Measurements from ENCODE around the gene TNIK. TPM values are rescaled to one million over a fixed set of nuclear protein-coding genes. Genes with fewer than 3 reads are reported as not detected.
A peak's percentile ranks its signal among the peaks of the same experiment; 100 is the strongest.
"Not testable (repeated sequence)": the region's sequence is repeated elsewhere in the genome, so short reads cannot be mapped to it uniquely, and the experiment has no call there.

TNIK gene
- total RNA-seq, 1 donor from 2014 or later, result 36.0 TPM

- no peak for DNase-seq (ENCODE audit: low read depth, low spot score)
Measured at GRCh38 chr3:171314341-171314740, 145.9 kb downstream of the TNIK start.

DNA sequence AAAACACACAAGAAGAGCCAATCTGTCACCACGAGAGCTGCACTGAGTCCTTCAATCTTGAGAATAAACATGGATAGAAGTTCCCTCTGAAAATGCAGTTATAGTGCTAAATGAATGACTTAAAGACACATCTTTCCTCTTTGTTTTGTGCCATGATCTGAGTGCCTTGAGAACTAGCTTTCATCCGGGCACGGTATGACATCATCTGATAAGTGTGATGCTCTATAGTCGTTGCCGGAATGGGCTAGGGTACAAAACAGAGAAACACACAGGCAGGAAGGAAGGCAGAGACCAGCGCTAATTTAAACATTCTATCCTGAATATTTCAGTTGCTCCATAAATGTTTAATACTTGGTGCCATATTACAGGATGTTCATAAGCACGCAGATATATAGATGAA lies 146.5 kb downstream of the TNIK start:
- no peak for DNase-seq (ENCODE audit: low read depth, low spot score)

DNA sequence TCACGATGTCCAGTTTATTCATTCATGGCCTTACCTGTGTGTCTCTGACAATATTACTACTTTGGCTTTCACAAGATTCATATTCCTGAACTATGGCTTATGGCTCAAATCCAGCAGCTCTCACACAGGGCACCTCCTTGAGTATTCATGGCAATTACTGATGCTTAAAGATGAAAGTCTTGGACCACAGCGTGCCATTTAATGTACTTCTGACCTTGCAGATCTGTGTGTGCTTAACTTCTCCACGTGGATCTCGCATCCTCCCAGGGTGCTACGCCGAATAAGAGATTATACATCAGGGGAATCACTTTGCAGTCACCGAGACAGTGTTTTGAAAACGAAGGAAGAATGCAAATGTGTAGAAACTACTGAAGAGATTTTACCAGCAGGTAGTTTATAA lies 147.5 kb downstream of the TNIK start:
- DNase-seq (ENCODE audit: low read depth, low spot score), result no peak

DNA sequence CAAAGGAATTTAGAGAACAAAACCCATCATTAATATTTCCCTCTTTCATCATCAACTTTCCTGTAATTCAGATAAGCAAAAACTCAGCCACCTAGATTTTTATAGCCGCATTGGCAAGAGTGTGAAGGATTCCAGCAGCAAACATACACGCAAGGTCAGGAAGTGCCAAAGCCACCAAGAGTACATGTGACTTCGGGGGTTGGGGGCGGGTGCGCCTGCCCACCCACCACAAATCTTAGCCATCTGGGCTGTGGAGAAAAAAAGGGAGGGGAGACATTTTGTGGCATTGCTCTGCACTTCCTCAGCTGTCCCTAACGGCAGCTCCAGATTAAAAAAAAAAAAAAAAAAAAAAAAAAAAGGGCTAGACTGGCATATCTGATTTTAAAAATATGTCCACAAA lies 148.4 kb downstream of the TNIK start:
- no peak for DNase-seq (ENCODE audit: low read depth, low spot score)

DNA sequence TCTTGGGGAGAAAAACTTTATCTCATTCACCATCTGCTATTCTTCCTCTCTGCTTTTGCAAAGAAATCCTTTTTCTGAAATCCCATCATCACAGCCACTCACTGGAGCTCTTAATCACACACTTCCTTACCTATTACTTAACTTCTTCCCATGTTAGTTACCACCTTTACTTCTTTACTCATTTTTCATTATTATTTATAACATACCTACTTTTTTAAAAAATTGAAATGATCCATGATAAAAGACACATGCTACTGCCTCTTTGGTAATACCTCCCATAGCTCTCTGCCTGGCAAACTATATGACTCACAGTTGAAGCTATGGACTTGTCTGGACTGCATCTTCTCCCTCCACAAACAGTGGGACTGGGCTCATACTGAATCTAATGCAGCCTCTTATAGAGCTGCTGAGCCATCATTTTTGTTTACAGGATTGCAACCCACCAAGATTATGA lies 150.3 kb downstream of the TNIK start:
- no peak for DNase-seq (ENCODE audit: low read depth, low spot score)

GRCh38 chr3:171307988-171308387 lies 152.2 kb downstream of the TNIK start:
- DNase-seq (ENCODE audit: low read depth, low spot score), result no peak

DNA sequence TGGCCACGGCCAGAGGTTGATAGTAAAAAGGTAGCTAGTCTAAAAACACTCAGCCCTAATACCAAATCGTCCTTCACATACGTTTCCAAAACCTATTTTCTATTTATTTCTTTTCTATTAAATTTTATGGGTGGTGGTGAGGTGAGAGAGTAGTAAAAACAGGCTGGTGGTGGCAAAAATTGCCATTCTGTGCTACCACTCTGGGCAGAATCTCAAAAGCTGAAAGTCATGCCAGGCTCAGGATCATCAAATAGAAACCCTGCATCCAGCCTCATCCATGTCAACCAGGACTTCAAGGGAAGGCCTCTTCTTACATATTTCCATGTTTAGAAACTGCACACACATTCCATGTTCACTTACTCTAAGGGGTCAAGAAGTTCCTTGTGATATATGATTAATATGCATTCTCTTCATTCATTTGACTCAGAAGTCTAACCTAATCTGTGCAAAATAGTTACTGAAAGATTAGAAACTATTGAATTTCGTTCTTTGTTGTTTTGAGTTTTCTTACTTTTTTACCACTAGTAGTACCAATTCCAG lies 153.1 kb downstream of the TNIK start:
- no peak for DNase-seq (ENCODE audit: low read depth, low spot score)

DNA sequence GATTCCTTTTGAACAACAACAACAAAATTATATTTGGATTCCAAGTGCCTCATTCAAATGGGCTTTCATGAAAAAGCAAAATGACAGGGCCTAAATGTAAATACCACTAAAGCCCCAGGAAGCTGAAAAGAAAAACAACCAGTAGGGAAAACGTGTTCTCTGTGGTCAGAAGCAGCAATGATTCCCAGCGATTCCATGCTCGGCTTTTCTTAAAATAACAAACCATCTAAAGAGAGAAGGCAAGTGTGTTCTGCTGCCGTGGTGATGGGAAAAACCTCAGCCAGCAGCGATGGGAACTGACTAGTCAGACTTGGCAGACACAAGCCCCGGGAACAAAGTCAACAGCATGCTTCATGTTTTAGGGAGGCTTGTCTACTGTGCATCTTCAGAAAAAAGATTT lies 153.6 kb downstream of the TNIK start:
- peak; percentile 76 for DNase-seq (ENCODE audit: low read depth, low spot score)

DNA sequence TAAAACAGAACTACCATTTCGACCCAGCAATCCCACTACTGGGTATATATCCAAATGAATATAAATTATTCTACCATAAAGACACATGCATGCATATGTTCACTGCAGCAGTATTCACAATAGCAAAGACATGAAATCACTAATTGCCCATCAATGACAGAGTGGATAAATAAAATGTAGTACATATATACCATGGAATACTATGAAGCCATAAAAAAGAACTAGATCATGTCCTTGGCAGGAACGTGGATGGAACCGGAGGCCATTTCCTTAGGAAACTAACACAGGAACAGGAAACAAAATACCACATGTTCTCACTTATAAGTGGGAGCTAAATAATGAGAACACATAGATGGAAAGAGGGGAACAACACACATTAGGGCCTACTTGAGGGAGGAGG lies 154.4 kb downstream of the TNIK start:
- DNase-seq (ENCODE audit: low read depth, low spot score), result not testable (repeated sequence)

GRCh38 chr3:171304498-171304897 lies 155.7 kb downstream of the TNIK start:
- DNase-seq (ENCODE audit: low read depth, low spot score), result not testable (repeated sequence)

DNA sequence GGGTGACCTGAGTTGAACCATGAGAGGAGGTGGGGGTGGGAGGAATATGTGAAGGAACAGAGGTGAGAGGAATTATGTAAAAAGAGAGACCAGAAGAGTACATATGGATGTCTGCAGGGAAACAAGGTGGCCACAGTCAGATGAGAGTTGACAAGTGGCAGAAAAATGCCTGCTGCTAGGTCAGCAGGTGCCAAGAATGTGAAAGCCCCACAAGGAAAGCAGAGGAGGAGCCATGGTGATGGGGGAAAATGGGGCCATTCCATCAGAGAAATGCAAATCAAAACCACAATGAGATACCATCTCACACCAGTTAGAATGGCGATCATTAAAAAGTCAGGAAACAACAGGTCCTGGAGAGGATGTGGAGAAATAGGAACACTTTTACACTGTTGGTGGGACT lies 156.2 kb downstream of the TNIK start:
- not testable (repeated sequence) for DNase-seq (ENCODE audit: low read depth, low spot score)

DNA sequence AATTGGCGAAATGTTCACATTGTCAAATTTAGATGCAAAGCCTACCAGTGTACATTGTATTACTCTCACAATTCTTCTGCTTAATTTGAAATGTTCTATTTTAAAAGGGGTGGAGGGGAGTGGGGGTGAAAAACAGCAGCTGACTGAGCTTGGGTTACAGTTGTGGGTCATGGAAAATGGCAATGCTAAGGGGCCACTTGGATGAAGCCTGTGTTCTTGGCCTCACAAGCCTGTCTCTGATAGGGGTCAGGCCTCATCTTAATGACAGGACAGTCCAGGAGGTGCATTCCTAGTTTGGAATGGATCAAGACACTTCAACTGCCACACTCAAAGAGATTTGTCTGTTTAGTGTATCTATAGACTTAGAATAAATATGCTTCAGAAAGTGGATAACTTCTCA lies 158.2 kb downstream of the TNIK start:
- no peak for DNase-seq (ENCODE audit: low read depth, low spot score)

GRCh38 chr3:171301002-171301401 lies 159.2 kb downstream of the TNIK start:
- DNase-seq (ENCODE audit: low read depth, low spot score), result no peak

GRCh38 chr3:171297951-171298350 lies 162.3 kb downstream of the TNIK start:
- DNase-seq (ENCODE audit: low read depth, low spot score), result no peak

DNA sequence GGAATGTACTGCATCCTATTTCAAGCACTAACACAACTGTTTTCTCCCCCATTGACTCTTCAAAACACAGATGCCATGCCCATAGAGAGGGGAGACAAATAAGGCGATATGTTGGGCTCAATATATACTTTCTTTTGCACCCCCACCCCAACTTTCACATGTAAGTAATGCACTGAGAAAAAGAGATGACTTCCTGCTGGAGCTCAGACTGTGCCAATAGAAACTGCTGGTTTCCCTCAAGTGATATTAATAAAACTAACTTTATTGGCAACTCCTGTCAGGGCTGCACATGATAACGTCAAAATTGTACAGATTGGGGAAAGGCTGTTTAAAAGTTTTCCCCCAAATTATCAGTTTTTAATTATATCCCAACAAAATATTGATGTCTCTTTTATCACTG lies 163.0 kb downstream of the TNIK start:
- DNase-seq (ENCODE audit: low read depth, low spot score), result no peak

DNA sequence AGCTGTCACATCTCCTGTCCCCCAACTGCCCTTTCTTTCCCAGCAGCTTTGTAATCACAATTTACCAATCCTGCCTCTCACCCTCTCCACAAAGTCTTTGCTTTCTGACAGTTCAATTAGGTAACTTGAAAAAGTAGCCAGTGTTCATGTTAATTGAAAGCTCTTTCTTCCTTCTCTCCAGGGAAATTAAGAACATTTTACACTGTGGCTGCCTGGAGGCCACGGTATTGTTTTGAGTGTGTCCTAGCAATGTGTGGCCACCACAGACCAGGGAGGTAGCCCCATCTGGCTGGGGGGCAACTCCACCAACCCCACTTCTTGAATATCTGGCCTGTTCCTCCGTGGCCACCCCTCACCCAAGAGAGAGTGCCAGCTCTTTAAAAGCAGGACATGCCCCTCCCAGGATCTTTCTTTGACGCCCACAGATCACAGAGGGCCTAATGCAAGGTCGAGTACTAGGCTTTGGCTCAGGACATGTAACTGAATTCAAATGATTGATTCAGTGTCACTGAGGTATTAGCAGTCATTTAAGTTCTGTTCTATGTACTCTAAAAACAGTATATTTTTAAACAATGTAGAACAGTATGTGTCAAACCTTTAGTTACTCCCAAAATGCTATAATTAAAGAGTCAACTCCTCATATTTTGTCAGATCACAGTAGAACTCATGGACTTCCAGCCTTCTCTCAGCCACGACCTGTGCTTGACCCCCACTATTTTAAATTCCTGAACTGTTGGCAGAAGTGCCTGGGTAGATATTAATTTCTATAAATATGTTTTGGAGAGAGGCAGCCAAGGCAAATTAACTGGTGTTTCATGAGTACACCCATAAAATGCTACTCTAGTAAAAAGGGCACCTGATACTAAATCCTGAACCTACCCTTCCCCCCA lies 164.5 kb downstream of the TNIK start:
- DNase-seq (ENCODE audit: low read depth, low spot score), result no peak

- DNase-seq (ENCODE audit: low read depth, low spot score), result no peak
Measured at GRCh38 chr3:171293142-171293782, 166.9 kb downstream of the TNIK start.

GRCh38 chr3:171290680-171291079 lies 169.5 kb downstream of the TNIK start:
- DNase-seq (ENCODE audit: low read depth, low spot score), result no peak

- no peak for DNase-seq (ENCODE audit: low read depth, low spot score)
Measured at GRCh38 chr3:171289291-171289690, 170.9 kb downstream of the TNIK start.

DNA sequence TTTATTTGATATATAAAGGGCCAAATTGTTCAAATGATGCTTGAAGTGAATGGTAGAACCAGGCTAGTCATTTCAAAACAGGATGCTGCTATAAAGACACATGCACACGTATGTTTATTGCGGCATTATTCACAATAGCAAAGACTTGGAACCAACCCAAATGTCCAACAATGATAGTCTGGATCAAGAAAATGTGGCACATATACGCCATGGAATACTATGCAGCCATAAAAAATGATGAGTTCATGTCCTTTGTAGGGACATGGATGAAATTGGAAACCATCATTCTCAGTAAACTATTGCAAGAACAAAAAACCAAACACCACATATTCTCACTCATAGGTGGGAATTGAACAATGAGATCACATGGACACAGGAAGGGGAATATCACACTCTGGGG lies 172.4 kb downstream of the TNIK start:
- not testable (repeated sequence) for DNase-seq (ENCODE audit: low read depth, low spot score)

DNA sequence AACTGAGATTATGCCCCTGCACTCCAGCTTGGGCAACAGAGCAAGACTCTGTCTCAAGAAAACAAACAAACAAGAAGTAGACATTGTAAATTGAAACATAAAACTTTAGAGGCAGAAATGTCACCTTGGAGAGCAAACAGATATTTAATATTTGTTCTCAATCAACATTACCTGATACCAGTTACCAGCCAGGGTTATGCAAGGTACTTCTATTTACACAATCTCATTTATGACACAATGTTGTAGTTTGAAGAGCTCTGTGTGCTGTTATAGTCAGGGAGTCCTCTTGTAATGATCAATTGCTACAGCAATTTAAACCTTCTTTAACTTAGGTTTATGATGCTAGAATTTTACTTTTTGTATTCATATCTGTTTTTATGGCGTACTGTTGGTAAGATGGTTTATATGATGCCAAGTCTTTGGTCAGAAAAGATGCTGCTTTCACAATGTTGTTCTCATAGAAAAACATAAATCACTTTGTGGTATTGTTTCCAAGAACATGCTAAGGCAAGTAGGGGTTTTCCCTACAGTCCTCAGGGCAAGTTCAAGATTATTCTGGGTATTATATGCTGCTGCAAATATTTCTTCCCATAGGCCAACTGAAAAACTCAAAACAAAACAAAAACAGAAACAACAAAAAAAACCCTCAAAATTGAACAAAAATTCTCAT lies 173.5 kb downstream of the TNIK start:
- no peak for DNase-seq (ENCODE audit: low read depth, low spot score)

GRCh38 chr3:171285287-171285686 lies 174.9 kb downstream of the TNIK start:
- no peak for DNase-seq (ENCODE audit: low read depth, low spot score)
